Measurements from ENCODE around the gene FIP1L1. TPM values are rescaled to one million over a fixed set of nuclear protein-coding genes. Genes with fewer than 3 reads are reported as not detected.
"Not testable (repeated sequence)": the region's sequence is repeated elsewhere in the genome, so short reads cannot be mapped to it uniquely, and the experiment has no call there.

FIP1L1 gene
- total RNA-seq, 5 donors from 2014 or later (not counting 1 experiment from before 2014, with no cell fraction given), result 63.6 to 72.3 (median 69.7) TPM

DNA sequence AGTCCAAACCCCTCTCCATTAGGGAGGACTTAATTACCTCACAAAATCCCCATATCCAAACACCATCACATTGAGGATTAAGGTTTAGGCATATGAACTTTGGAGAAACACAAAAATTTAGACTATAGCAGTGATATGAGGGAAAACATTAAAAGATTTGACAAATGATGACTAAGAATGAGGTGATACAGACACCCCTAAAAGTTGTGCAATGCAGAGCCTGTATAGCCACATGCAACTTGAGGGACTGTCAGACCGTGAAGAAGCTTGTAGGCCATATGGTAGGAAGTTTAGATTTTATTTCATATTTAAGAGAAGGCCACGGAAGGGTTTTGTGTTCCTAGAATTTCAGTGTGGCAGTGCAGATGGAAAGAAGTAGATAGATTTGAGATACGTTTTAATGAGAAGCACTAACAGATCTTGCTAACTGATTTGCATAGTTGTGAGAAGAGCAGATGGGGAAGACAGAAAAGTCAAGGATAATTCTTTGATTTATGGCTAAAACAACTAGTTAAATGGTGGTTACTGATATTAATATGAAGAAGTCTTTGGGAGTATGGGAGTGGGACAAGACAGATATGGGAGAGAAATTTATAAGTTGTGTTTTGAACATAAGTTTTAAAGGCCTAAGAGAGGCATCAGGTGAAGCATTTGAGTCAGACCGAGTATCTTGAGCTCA lies 5.5 kb upstream of the FIP1L1 start:
- Mint-ChIP-seq H3K27me3 (peaks cover 21 to 30% of the 10 kb centered on the region in 2 donors), H3K36me3 (peaks cover 7% of the 10 kb centered on the region), H3K4me1 (peaks cover 6 to 10% (median 6%) of the 10 kb centered on the region in 3 donors), H3K4me3 (no peak overlapping the region), H3K9me3 (no peaks in the 10 kb centered on the region), H3K27ac (no peak overlapping the region)
- ChIA-PET CTCF (no interaction called here), POLR2A (interaction anchor here in 1 of 2 donors (0.6 to 1.2 kb wide), 2 partner anchors 11 to 18 kb away, joined by 3 to 4 read pairs; no protein-coding TSS in a partner anchor)
- Histone ChIP-seq H3K36me3 (ENCODE audit: control insufficient read depth in 2 of 2, extremely low read depth in 1 of 2, insufficient read depth in 1 of 2, low read length in 1 of 2) (no peaks in the 10 kb centered on the region), H3K27ac (ENCODE audit: low read length) (no peak overlapping the region), H3K4me3 (ENCODE audit: control insufficient read depth in 1 of 2, extremely low read depth in 1 of 2, low read length in 1 of 2) (no peak overlapping the region), H3K4me1 (ENCODE audit: control insufficient read depth in 1 of 2, extremely low read depth in 1 of 2, insufficient read depth in 2 of 2, low read length in 2 of 2) (peaks cover 2 to 4% of the 10 kb centered on the region in 2 experiments), H3K9me3 (no peaks in the 10 kb centered on the region), H3K27me3 (replicated peaks in 1 of 2; ENCODE audit: control insufficient read depth in 2 of 2, extremely low read depth in 1 of 2, insufficient read depth in 2 of 2, low read length in 1 of 2) (peaks cover 0 to 11% of the 10 kb centered on the region in 2 experiments)
- ATAC-seq (replicated peaks in 1 of 4) (no peak), DNase-seq (no peak)
- 75% methylated on average over 4 of the region's 4 CpGs for WGBS (ENCODE audit: insufficient coverage)

- 86% methylated on average over 2 of the region's 4 CpGs for WGBS (ENCODE audit: insufficient coverage)
- no peak for DNase-seq
Observed at GRCh38 chr4:53374777-53375258, 2.6 kb upstream of the FIP1L1 start.

GRCh38 chr4:53376900-53377299 lies 541 bp upstream of the FIP1L1 start:
- Mint-ChIP-seq H3K4me1 (peaks cover 36 to 41% (median 38%) of the 10 kb centered on the region in 3 donors), H3K9me3 (no peaks in the 10 kb centered on the region), H3K4me3 (peak overlapping the region; percentile 96 to 99 (median 99)), H3K27me3 (peaks cover 6 to 11% of the 10 kb centered on the region in 2 donors), H3K27ac (peak overlapping the region; percentile 99 to 100), H3K36me3 (peaks cover 12% of the 10 kb centered on the region)
- H3K4me1 ChIP-seq (ENCODE audit: control insufficient read depth in 1 of 2, extremely low read depth in 1 of 2, insufficient read depth in 2 of 2, low read length in 2 of 2), result peaks cover 5 to 25% of the 10 kb centered on the region in 2 experiments
- ATAC-seq (replicated peaks in 1 of 4) (no peak), DNase-seq (no peak)
- no peaks in the 10 kb centered on the region for H3K9me3 ChIP-seq
- peaks cover 0 to 4% of the 10 kb centered on the region in 2 donors for H3K36me3 ChIP-seq (ENCODE audit: control insufficient read depth in 2 of 2, extremely low read depth in 1 of 2, insufficient read depth in 1 of 2, low read length in 1 of 2)
- H3K27ac ChIP-seq (ENCODE audit: low read length), result peak overlapping the region; percentile 45
- peaks cover 0 to 4% of the 10 kb centered on the region in 2 experiments for H3K27me3 ChIP-seq (replicated peaks in 1 of 2; ENCODE audit: control insufficient read depth in 2 of 2, extremely low read depth in 1 of 2, insufficient read depth in 2 of 2, low read length in 1 of 2)
- CTCF ChIA-PET, result interaction anchor here in 1 of 2 donors (0.7 kb wide), 1 partner anchor 11 kb away, joined by 4 read pairs; the partner anchor contains the start of gene SCFD2
- POLR2A ChIA-PET, result interaction anchor here in 1 of 2 donors (0.6 to 1.0 kb wide), 2 partner anchors 11 to 14 kb away, joined by 3 to 4 read pairs; no protein-coding TSS in a partner anchor
- H3K4me3 ChIP-seq (ENCODE audit: control insufficient read depth in 1 of 2, extremely low read depth in 1 of 2, low read length in 1 of 2), result peak overlapping the region; percentile 79 to 96
- 61% methylated on average over 2 of the region's 5 CpGs for WGBS (ENCODE audit: insufficient coverage)

More at GRCh38 chr4:53374777-53375258, 2.6 kb upstream of the FIP1L1 start:
- Mint-ChIP-seq H3K4me1 (peaks cover 22 to 33% (median 26%) of the 10 kb centered on the region in 3 donors), H3K4me3 (no peak overlapping the region), H3K27ac (no peak overlapping the region), H3K9me3 (no peaks in the 10 kb centered on the region), H3K36me3 (peaks cover 9% of the 10 kb centered on the region), H3K27me3 (peaks cover 19 to 25% of the 10 kb centered on the region in 2 donors)
- H3K4me1 ChIP-seq (ENCODE audit: control insufficient read depth in 1 of 2, extremely low read depth in 1 of 2, insufficient read depth in 2 of 2, low read length in 2 of 2), result peaks cover 5 to 16% of the 10 kb centered on the region in 2 experiments
- no peaks in the 10 kb centered on the region for H3K9me3 ChIP-seq
- no peak overlapping the region for H3K4me3 ChIP-seq (ENCODE audit: control insufficient read depth in 1 of 2, extremely low read depth in 1 of 2, low read length in 1 of 2)
- ATAC-seq (replicated peaks in 1 of 4), result no peak
- H3K36me3 ChIP-seq (ENCODE audit: control insufficient read depth in 2 of 2, extremely low read depth in 1 of 2, insufficient read depth in 1 of 2, low read length in 1 of 2), result peaks cover 0 to 2% of the 10 kb centered on the region in 2 donors
- CTCF ChIA-PET, result interaction anchor here (0.5 to 0.7 kb wide), 2 partner anchors 12 to 662 kb away, joined by 3 read pairs; no protein-coding TSS in a partner anchor
- POLR2A ChIA-PET, result interaction anchor here in 1 of 2 donors (0.6 kb wide), 1 partner anchor 9 kb away, joined by 3 read pairs; no protein-coding TSS in a partner anchor
- H3K27ac ChIP-seq (ENCODE audit: low read length), result no peak overlapping the region
- peaks cover 0 to 11% of the 10 kb centered on the region in 2 experiments for H3K27me3 ChIP-seq (replicated peaks in 1 of 2; ENCODE audit: control insufficient read depth in 2 of 2, extremely low read depth in 1 of 2, insufficient read depth in 2 of 2, low read length in 1 of 2)

GRCh38 chr4:53378171-53378482 lies 686 bp downstream of the FIP1L1 start:
- no CpG with 5 or more reads among the region's 10 CpGs for WGBS (ENCODE audit: insufficient coverage)
- ChIA-PET POLR2A (interaction anchor here in 1 of 2 donors (1.0 to 1.2 kb wide), 2 partner anchors 12 to 13 kb away, joined by 3 to 4 read pairs; partner anchors contain the start of gene SCFD2), CTCF (interaction anchor here in 1 of 2 donors (0.6 to 1.6 kb wide), 4 partner anchors 12 to 324 kb away, joined by 3 read pairs; partner anchors contain the start of gene SCFD2)
- DNase-seq (no peak), ATAC-seq (replicated peaks in 1 of 4) (no peak)
- Mint-ChIP-seq H3K27ac (peak overlapping the region; percentile 99 to 100), H3K27me3 (peaks cover 0 to 2% of the 10 kb centered on the region in 2 donors), H3K36me3 (peaks cover 15% of the 10 kb centered on the region), H3K9me3 (no peaks in the 10 kb centered on the region), H3K4me1 (peaks cover 41 to 46% (median 45%) of the 10 kb centered on the region in 3 donors), H3K4me3 (peak overlapping the region; percentile 96 to 99 (median 99))
- no peaks in the 10 kb centered on the region for H3K9me3 ChIP-seq
- peaks cover 5 to 25% of the 10 kb centered on the region in 2 experiments for H3K4me1 ChIP-seq (ENCODE audit: control insufficient read depth in 1 of 2, extremely low read depth in 1 of 2, insufficient read depth in 2 of 2, low read length in 2 of 2)
- no peak overlapping the region for H3K27ac ChIP-seq (ENCODE audit: low read length)
- H3K4me3 ChIP-seq (ENCODE audit: control insufficient read depth in 1 of 2, extremely low read depth in 1 of 2, low read length in 1 of 2), result peak overlapping the region; percentile 79 to 96
- peaks cover 0 to 4% of the 10 kb centered on the region in 2 experiments for H3K27me3 ChIP-seq (replicated peaks in 1 of 2; ENCODE audit: control insufficient read depth in 2 of 2, extremely low read depth in 1 of 2, insufficient read depth in 2 of 2, low read length in 1 of 2)
- H3K36me3 ChIP-seq (ENCODE audit: control insufficient read depth in 2 of 2, extremely low read depth in 1 of 2, insufficient read depth in 1 of 2, low read length in 1 of 2), result peaks cover 0 to 13% of the 10 kb centered on the region in 2 donors

- Histone ChIP-seq H3K27me3 (replicated peaks in 1 of 2; ENCODE audit: control insufficient read depth in 2 of 2, extremely low read depth in 1 of 2, insufficient read depth in 2 of 2, low read length in 1 of 2) (no peaks in the 10 kb centered on the region), H3K4me3 (ENCODE audit: control insufficient read depth in 1 of 2, extremely low read depth in 1 of 2, low read length in 1 of 2) (no peak overlapping the region), H3K9me3 (no peaks in the 10 kb centered on the region), H3K4me1 (ENCODE audit: control insufficient read depth in 1 of 2, extremely low read depth in 1 of 2, insufficient read depth in 2 of 2, low read length in 2 of 2) (peaks cover 5 to 25% of the 10 kb centered on the region in 2 experiments), H3K27ac (ENCODE audit: low read length) (no peak overlapping the region), H3K36me3 (ENCODE audit: control insufficient read depth in 2 of 2, extremely low read depth in 1 of 2, insufficient read depth in 1 of 2, low read length in 1 of 2) (peaks cover 5 to 27% of the 10 kb centered on the region in 2 donors)
- Mint-ChIP-seq H3K27ac (no peak overlapping the region), H3K4me3 (peak overlapping the region in 2 of 3 donors; percentile 96 to 99), H3K36me3 (peaks cover 28% of the 10 kb centered on the region), H3K4me1 (peaks cover 47 to 53% (median 47%) of the 10 kb centered on the region in 3 donors), H3K9me3 (no peaks in the 10 kb centered on the region), H3K27me3 (no peaks in the 10 kb centered on the region)
- WGBS (ENCODE audit: insufficient coverage), result 94% methylated on average over 3 of the region's 4 CpGs
- DNase-seq (no peak), ATAC-seq (replicated peaks in 1 of 4) (no peak)
- POLR2A ChIA-PET, result interaction anchor here in 1 of 2 donors (0.9 kb wide), 1 partner anchor 43 kb away, joined by 3 read pairs; no protein-coding TSS in a partner anchor
- CTCF ChIA-PET, result interaction anchor here (0.6 to 1.2 kb wide), 3 partner anchors 15 to 854 kb away, joined by 3 read pairs; partner anchors contain the start of gene SCFD2 (in 1 of the 2)
Observed at GRCh38 chr4:53380221-53380620, 2.8 kb downstream of the FIP1L1 start.

DNA sequence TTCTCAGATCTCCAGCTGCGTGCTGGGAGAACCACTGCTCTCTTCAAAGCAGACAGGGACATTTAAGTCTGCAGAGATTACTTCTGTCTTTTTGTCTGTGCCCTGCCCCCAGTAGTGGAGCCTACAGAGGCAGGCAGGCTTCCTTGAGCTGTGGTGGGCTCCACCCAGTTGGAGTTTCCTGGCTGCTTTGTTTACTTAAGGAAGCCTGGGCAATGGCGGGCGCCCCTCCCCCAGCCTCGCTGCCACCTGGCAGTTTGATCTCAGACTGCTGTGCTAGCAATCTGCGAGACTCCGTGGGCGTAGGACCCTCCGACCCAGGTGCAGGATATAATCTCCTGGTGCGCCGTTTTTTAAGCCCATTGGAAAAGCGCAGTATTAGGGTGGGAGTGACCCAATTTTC lies 32.0 kb downstream of the FIP1L1 start:
- 80% methylated on average over 1 of the region's 11 CpGs for WGBS (ENCODE audit: insufficient coverage)
- ATAC-seq (replicated peaks in 1 of 4); DNase-seq; H3K27me3 Mint-ChIP-seq; H3K9me3 Mint-ChIP-seq; H3K9me3 ChIP-seq; H3K27me3 ChIP-seq (replicated peaks in 1 of 2; ENCODE audit: control insufficient read depth in 2 of 2, extremely low read depth in 1 of 2, insufficient read depth in 2 of 2, low read length in 1 of 2); POLR2A ChIA-PET; H3K36me3 ChIP-seq (ENCODE audit: control insufficient read depth in 2 of 2, extremely low read depth in 1 of 2, insufficient read depth in 1 of 2, low read length in 1 of 2); H3K4me1 ChIP-seq (ENCODE audit: control insufficient read depth in 1 of 2, extremely low read depth in 1 of 2, insufficient read depth in 2 of 2, low read length in 2 of 2); H3K4me3 ChIP-seq (ENCODE audit: control insufficient read depth in 1 of 2, extremely low read depth in 1 of 2, low read length in 1 of 2); H3K27ac Mint-ChIP-seq; H3K27ac ChIP-seq (ENCODE audit: low read length); CTCF ChIA-PET: not testable (repeated sequence)
- Mint-ChIP-seq H3K4me1 (peaks cover 52 to 68% (median 68%) of the 10 kb centered on the region in 3 donors), H3K36me3 (peaks cover 38% of the 10 kb centered on the region), H3K4me3 (peak overlapping the region in 1 of 3 donors; percentile 9)

Data from T-cell (primary cell).